CD4-positive, CD25-positive, alpha-beta regulatory T cell (primary cell): ENCODE data around the gene LENG1. TPM values are rescaled to one million over a fixed set of nuclear protein-coding genes. Genes with fewer than 3 reads are reported as not detected.

Experiments used
- ATAC-seq, 2 donors: fragments of 150-1000 bp; cut with Tn5 transposase; one replicate each; pipeline ENCODE4 v1.10.0; 2021; ENCODE audit warnings: low read depth in 2 of 2, moderate number of reproducible peaks in 2 of 2, moderate library complexity in 1 of 2
- DNase-seq, 3 donors: peaks; one replicate each; pipeline versions ENCODE4 v3.0.0 to v3.0.0-alpha.2; 2012 to 2022; ENCODE audit warnings: mixed read lengths in 1 of 3
- H3K27ac ChIP-seq: one replicate; pipeline ENCODE4 v1.7.0; 2013; ENCODE audit warnings: mild to moderate bottlenecking, low read length; ENCODE audit not compliant: insufficient read depth, poor library complexity, severe bottlenecking
- H3K27me3 ChIP-seq: one replicate; pipeline ENCODE4 v1.7.0; 2013; ENCODE audit warnings: low read length; ENCODE audit not compliant: control insufficient read depth, insufficient read depth
- H3K36me3 ChIP-seq: one replicate; pipeline ENCODE4 v1.7.0; 2013; ENCODE audit warnings: mild to moderate bottlenecking, low read length, moderate library complexity; ENCODE audit not compliant: control insufficient read depth, insufficient read depth
- H3K4me1 ChIP-seq: 2 replicates; pipeline ENCODE4 v1.7.0; 2013; ENCODE audit warnings: mild to moderate bottlenecking, low read length; ENCODE audit not compliant: insufficient read depth, control insufficient read depth, poor library complexity, severe bottlenecking
- H3K4me3 ChIP-seq: one replicate; pipeline ENCODE4 v1.7.0; 2013; ENCODE audit warnings: low read depth, mild to moderate bottlenecking, low read length, moderate library complexity
- H3K9me3 ChIP-seq, 2 experiments: 1 replicate in 1 of 2; 2 replicates in 1 of 2; pipeline ENCODE4 v1.7.0; 2013; ENCODE audit warnings: low read length in 2 of 2, mild to moderate bottlenecking in 1 of 2, moderate library complexity in 1 of 2; ENCODE audit not compliant: control insufficient read depth in 2 of 2
- H3K27ac Mint-ChIP-seq, 3 donors: one replicate each; pipeline ENCODE4 v1.8.0; 2020 to 2022; ENCODE audit warnings: mild to moderate bottlenecking in 3 of 3, mixed read lengths in 3 of 3, moderate library complexity in 2 of 3
- H3K27me3 Mint-ChIP-seq: one replicate; pipeline ENCODE4 v1.8.0; 2022; ENCODE audit warnings: mild to moderate bottlenecking, mixed read lengths
- H3K36me3 Mint-ChIP-seq: one replicate; pipeline ENCODE4 v1.8.0; 2020; ENCODE audit warnings: mixed read lengths
- H3K4me1 Mint-ChIP-seq, 4 donors: one replicate each; pipeline ENCODE4 v1.8.0; 2020 to 2022; ENCODE audit warnings: mixed read lengths in 4 of 4, mild to moderate bottlenecking in 1 of 4
- H3K4me3 Mint-ChIP-seq, 4 donors: one replicate each; pipeline ENCODE4 v1.8.0; 2020 to 2022; ENCODE audit warnings: mild to moderate bottlenecking in 4 of 4, mixed read lengths in 4 of 4, moderate library complexity in 3 of 4
- H3K9me3 Mint-ChIP-seq, 7 donors: one replicate each; pipeline ENCODE4 v1.8.0; 2020 to 2022; ENCODE audit warnings: mixed read lengths in 7 of 7, mild to moderate bottlenecking in 3 of 7, moderate library complexity in 2 of 7
- polyA plus RNA-seq, 4 donors: library from polyadenylated mRNA; unstranded; fragments of 300-500 nt; fragmentation: Illumina TruSeq; gene quantifications; one replicate each; pipeline ENCODE4 v1.2.3, GENCODE V29; 2021
- total RNA-seq: library from RNA; stranded (reverse); gene quantifications from one replicate; pipeline ENCODE4 v1.2.3, GENCODE V29; 2022

LENG1 gene
- total and polyA plus RNA-seq, 5 donors from 2014 or later = 9.3 to 17.5 (median 12.5) TPM

GRCh38 chr19:54160182-54160811 lies 776 bp upstream of the LENG1 start:
- Histone ChIP-seq H3K9me3 (no peaks in the 10 kb centered on the region), H3K4me3 (peak overlapping the region; percentile 72), H3K36me3 (peaks cover 31% of the 10 kb centered on the region), H3K27ac (peak overlapping the region; percentile 80), H3K27me3 (no peaks in the 10 kb centered on the region), H3K4me1 (peaks cover 54% of the 10 kb centered on the region)
- no peaks in the 10 kb centered on the region for H3K9me3 Mint-ChIP-seq
- peak overlapping the region; percentile 94 to 100 (median 99) for H3K4me3 Mint-ChIP-seq
- no peak for ATAC-seq
- H3K27me3 Mint-ChIP-seq = peaks cover 7% of the 10 kb centered on the region
- peaks cover 16 to 68% (median 35%) of the 10 kb centered on the region in 4 donors for H3K4me1 Mint-ChIP-seq
- peaks cover 9% of the 10 kb centered on the region for H3K36me3 Mint-ChIP-seq
- DNase-seq = no peak
- H3K27ac Mint-ChIP-seq = peak overlapping the region; percentile 97 to 100 (median 100)

- peaks cover 19% of the 10 kb centered on the region for H3K36me3 Mint-ChIP-seq
- H3K4me1 Mint-ChIP-seq = peaks cover 16 to 68% (median 37%) of the 10 kb centered on the region in 4 donors
- H3K4me3 ChIP-seq = peak overlapping the region; percentile 98
Observed at GRCh38 chr19:54158812-54159351, 639 bp downstream of the LENG1 start.

GRCh38 chr19:54156953-54157352 lies 2.6 kb downstream of the LENG1 start:
- Mint-ChIP-seq H3K36me3 (peaks cover 23% of the 10 kb centered on the region), H3K27ac (peak overlapping the region in 2 of 3 donors; percentile 45 to 89), H3K4me3 (peak overlapping the region; percentile 42 to 90 (median 68)), H3K4me1 (peaks cover 7 to 63% (median 31%) of the 10 kb centered on the region in 4 donors), H3K9me3 (peaks cover 0 to 2% (median 0%) of the 10 kb centered on the region in 7 donors), H3K27me3 (no peaks in the 10 kb centered on the region)
- Histone ChIP-seq H3K27ac (no peak overlapping the region), H3K4me1 (peaks cover 47% of the 10 kb centered on the region), H3K9me3 (no peaks in the 10 kb centered on the region), H3K27me3 (no peaks in the 10 kb centered on the region), H3K4me3 (no peak overlapping the region), H3K36me3 (peaks cover 62% of the 10 kb centered on the region)
- DNase-seq (no peak), ATAC-seq (no peak)

More at GRCh38 chr19:54158812-54159351, 639 bp downstream of the LENG1 start:
- H3K9me3 ChIP-seq = no peaks in the 10 kb centered on the region
- Mint-ChIP-seq H3K27ac (peak overlapping the region; percentile 97 to 100 (median 100)), H3K9me3 (no peaks in the 10 kb centered on the region), H3K4me3 (peak overlapping the region; percentile 94 to 100 (median 99)), H3K27me3 (no peaks in the 10 kb centered on the region)
- peaks cover 57% of the 10 kb centered on the region for H3K4me1 ChIP-seq
- DNase-seq (peak in 2 of 3 donors; percentile 31 to 72), ATAC-seq (no peak)
- H3K27ac ChIP-seq = peak overlapping the region; percentile 89
- H3K36me3 ChIP-seq = peaks cover 43% of the 10 kb centered on the region
- no peaks in the 10 kb centered on the region for H3K27me3 ChIP-seq

- Mint-ChIP-seq H3K4me3 (peak overlapping the region in 1 of 4 donors; percentile 21), H3K27ac (peak overlapping the region in 2 of 3 donors; percentile 45 to 89), H3K9me3 (peaks cover 0 to 2% (median 0%) of the 10 kb centered on the region in 7 donors), H3K27me3 (no peaks in the 10 kb centered on the region), H3K4me1 (peaks cover 7 to 59% (median 31%) of the 10 kb centered on the region in 4 donors), H3K36me3 (peaks cover 23% of the 10 kb centered on the region)
- Histone ChIP-seq H3K36me3 (peaks cover 67% of the 10 kb centered on the region), H3K4me1 (peaks cover 47% of the 10 kb centered on the region), H3K9me3 (no peaks in the 10 kb centered on the region), H3K27me3 (no peaks in the 10 kb centered on the region), H3K27ac (no peak overlapping the region), H3K4me3 (no peak overlapping the region)
- DNase-seq (no peak), ATAC-seq (no peak)
Observed at GRCh38 chr19:54156490-54156889, 3.0 kb downstream of the LENG1 start.

GRCh38 chr19:54155694-54156093 lies 3.8 kb downstream of the LENG1 start:
- Mint-ChIP-seq H3K4me1 (peaks cover 7 to 59% (median 28%) of the 10 kb centered on the region in 4 donors), H3K36me3 (peaks cover 28% of the 10 kb centered on the region), H3K9me3 (peaks cover 0 to 2% (median 0%) of the 10 kb centered on the region in 7 donors), H3K4me3 (no peak overlapping the region), H3K27ac (no peak overlapping the region), H3K27me3 (no peaks in the 10 kb centered on the region)
- peaks cover 73% of the 10 kb centered on the region for H3K36me3 ChIP-seq
- ATAC-seq = no peak
- no peak for DNase-seq
- peak overlapping the region; percentile 5 for H3K27ac ChIP-seq
- peaks cover 44% of the 10 kb centered on the region for H3K4me1 ChIP-seq
- no peak overlapping the region for H3K4me3 ChIP-seq
- H3K9me3 ChIP-seq = no peaks in the 10 kb centered on the region
- H3K27me3 ChIP-seq = no peaks in the 10 kb centered on the region

- no peak overlapping the region for H3K4me3 ChIP-seq
- H3K27me3 ChIP-seq = no peaks in the 10 kb centered on the region
- Mint-ChIP-seq H3K4me1 (peaks cover 4 to 52% (median 20%) of the 10 kb centered on the region in 4 donors), H3K36me3 (peaks cover 31% of the 10 kb centered on the region), H3K27ac (peak overlapping the region; percentile 24 to 86 (median 66)), H3K4me3 (peak overlapping the region; percentile 29 to 86 (median 59)), H3K27me3 (no peaks in the 10 kb centered on the region), H3K9me3 (peaks cover 0 to 2% (median 0%) of the 10 kb centered on the region in 7 donors)
- H3K36me3 ChIP-seq = peaks cover 82% of the 10 kb centered on the region
- no peak overlapping the region for H3K27ac ChIP-seq
- ATAC-seq = peak in 1 of 2 donors; percentile 6
- peaks cover 36% of the 10 kb centered on the region for H3K4me1 ChIP-seq
- no peaks in the 10 kb centered on the region for H3K9me3 ChIP-seq
- DNase-seq = peak in 2 of 3 donors; percentile 51 to 79
Observed at GRCh38 chr19:54154603-54155345, 4.7 kb downstream of the LENG1 start.

GRCh38 chr19:54153731-54154326 lies 5.7 kb downstream of the LENG1 start:
- Histone ChIP-seq H3K27ac (no peak overlapping the region), H3K27me3 (no peaks in the 10 kb centered on the region), H3K4me1 (peaks cover 32% of the 10 kb centered on the region), H3K9me3 (no peaks in the 10 kb centered on the region), H3K4me3 (no peak overlapping the region), H3K36me3 (peaks cover 91% of the 10 kb centered on the region)
- H3K4me3 Mint-ChIP-seq = peak overlapping the region in 1 of 4 donors; percentile 86
- DNase-seq (no peak), ATAC-seq (no peak)
- H3K27me3 Mint-ChIP-seq = no peaks in the 10 kb centered on the region
- peaks cover 0 to 2% (median 0%) of the 10 kb centered on the region in 7 donors for H3K9me3 Mint-ChIP-seq
- peaks cover 34% of the 10 kb centered on the region for H3K36me3 Mint-ChIP-seq
- H3K4me1 Mint-ChIP-seq = peaks cover 0 to 48% (median 17%) of the 10 kb centered on the region in 4 donors
- H3K27ac Mint-ChIP-seq = peak overlapping the region; percentile 46 to 86 (median 66)
